ENCODE data around the gene CXXC5.
A peak's percentile ranks its signal among the peaks of the same experiment; 100 is the strongest.

The CXXC5 gene

GRCh38 chr5:139645430-139645871, 2.7 kb upstream of the CXXC5 start:
- TF ChIP-seq, protein P1, sequence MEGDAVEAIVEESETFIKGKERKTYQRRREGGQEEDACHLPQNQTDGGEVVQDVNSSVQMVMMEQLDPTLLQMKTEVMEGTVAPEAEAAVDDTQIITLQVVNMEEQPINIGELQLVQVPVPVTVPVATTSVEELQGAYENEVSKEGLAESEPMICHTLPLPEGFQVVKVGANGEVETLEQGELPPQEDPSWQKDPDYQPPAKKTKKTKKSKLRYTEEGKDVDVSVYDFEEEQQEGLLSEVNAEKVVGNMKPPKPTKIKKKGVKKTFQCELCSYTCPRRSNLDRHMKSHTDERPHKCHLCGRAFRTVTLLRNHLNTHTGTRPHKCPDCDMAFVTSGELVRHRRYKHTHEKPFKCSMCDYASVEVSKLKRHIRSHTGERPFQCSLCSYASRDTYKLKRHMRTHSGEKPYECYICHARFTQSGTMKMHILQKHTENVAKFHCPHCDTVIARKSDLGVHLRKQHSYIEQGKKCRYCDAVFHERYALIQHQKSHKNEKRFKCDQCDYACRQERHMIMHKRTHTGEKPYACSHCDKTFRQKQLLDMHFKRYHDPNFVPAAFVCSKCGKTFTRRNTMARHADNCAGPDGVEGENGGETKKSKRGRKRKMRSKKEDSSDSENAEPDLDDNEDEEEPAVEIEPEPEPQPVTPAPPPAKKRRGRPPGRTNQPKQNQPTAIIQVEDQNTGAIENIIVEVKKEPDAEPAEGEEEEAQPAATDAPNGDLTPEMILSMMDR (IDR thresholded peaks at IDR 0.05; ENCODE audit: low read depth, low read length), result no peak
- DNase-seq (ENCODE audit: extremely low read depth, low read depth), result no peak

DNA sequence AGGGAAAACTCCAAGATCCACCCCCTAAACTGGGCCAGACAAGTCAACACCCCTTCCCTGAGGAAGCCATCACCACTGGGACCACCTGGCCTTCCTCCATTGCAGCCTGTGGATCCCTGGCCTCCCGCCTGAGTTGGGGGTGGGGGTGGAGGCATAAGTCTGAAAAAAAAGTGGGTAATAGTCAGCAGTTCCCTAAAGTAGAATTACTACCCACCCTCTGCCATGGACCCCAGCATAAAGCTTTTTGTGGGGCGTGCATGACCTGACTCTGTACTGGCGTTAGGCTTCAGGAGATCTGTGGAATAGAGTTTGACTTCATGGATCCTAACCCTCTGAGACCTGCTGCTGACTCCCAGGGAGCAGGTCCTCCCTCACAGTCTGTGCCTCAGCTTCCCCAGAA, 2.0 kb upstream of the CXXC5 start:
- no peak for DNase-seq (ENCODE audit: extremely low read depth, low read depth)
- TF ChIP-seq, protein P1 (IDR thresholded peaks at IDR 0.05; ENCODE audit: low read depth, low read length), result no peak

- DNase-seq (ENCODE audit: extremely low read depth, low read depth), result no peak
- TF ChIP-seq, protein P1 (IDR thresholded peaks at IDR 0.05; ENCODE audit: low read depth, low read length), result no peak
These were observed 1.1 kb upstream of the CXXC5 start for GRCh38 chr5:139646912-139647505.

DNA sequence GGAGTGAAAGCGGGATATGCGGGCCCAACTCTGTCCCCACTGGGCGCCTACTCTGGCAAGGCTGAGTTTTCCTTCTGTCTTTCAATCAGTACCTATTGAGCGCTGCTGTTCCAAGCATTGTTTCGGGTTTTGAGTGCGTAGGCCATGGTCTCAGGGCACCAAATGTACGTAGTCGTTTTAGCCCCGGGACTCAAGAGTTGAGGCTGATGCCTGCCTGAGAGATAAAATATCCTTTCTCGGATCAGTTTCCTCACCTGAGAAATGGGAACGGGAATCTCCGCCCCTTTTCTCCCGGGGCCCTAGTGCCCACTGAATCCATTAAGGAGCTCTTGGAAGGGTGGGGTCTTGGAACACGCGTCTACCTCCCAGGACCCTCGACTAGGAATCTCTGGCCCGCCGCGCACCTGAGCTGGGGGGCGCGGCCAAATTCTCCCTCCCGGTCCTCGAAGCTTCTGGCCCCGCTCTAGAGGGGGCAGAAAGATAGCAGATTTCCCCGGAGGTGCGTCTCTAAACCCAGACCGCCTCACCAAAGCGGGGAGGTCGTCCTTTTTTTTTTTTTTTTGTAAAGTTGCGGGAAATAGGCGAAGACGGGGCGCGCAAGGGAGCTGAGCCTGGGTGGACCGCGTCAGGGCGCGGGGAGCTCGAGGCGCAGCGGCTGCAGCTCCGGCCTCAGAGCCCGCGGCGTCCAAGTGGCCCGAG, 494 bp upstream of the CXXC5 start:
- no peak for DNase-seq (ENCODE audit: extremely low read depth, low read depth)
- TF ChIP-seq, protein P1 (IDR thresholded peaks at IDR 0.05; ENCODE audit: low read depth, low read length), result no peak

DNA sequence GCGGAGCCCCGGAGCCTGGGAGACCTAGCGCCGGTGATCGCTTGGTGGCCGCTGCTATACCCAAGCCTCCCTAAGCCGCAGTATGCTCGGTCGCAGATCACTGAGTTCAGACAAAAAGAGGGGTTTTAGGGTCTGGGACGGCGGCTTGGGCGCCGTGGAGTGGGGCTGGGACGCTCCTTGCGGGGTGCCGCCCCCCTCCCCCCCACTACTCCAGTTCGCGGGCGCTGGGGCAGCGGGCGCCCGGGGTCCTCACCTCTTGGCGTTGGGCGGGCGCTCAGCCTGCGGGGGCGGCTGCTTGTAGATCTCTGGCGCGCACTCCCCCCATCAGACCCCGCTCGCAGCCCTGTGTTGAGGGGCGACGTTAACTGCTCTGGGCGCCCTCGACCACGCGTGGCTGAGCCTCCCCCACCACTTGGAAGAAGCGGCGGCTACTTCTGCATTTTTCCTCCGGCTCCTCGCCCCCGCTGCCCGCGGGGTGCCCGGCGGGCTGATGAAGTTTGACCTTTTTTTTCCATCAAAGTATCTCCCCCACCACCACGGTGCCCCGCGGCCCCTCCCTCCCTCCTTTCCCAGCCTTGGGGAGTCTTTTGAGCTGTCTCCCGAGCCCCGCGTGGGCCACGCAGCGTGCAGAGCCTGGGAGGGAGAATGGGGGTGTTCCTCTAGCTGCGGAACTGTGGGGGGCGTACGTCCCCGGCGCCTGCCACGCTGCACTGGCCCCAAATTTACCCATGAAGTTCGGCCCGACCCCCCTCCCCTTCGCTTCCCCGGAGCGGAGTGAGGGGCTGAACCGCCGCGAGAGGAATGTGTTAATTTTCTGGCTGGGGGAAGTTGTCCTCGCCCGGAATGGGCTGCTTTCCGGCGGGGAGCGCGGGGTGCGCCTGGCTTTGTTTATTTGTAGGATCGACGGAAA, 1.2 kb downstream of the CXXC5 start:
- TF ChIP-seq, protein P1 (IDR thresholded peaks at IDR 0.05; ENCODE audit: low read depth, low read length), result no peak; the same call in 1 of the 2 replicates
- DNase-seq (ENCODE audit: extremely low read depth, low read depth), result no peak

GRCh38 chr5:139650031-139650688, 2.0 kb downstream of the CXXC5 start:
- DNase-seq (ENCODE audit: extremely low read depth, low read depth), result no peak
- TF ChIP-seq, protein P1 (IDR thresholded peaks at IDR 0.05; ENCODE audit: low read depth, low read length), result peak; percentile 35

Data from AG09319 (cell line).